AG04449 (cell line): ENCODE results near the gene UBE2N.
A peak's percentile ranks its signal among the peaks of the same experiment; 100 is the strongest.

Source experiments
- CTCF ChIA-PET: fragments of 350-600 bp; formaldehyde crosslinking; extraction: SDS; loops from one replicate; lab custom pipeline; 2021; ENCODE audit warnings: antibody characterized with exemption; lab: Yijun Ruan, JAX
- POLR2A ChIA-PET: fragments of 400-600, 350-600 bp; formaldehyde crosslinking; extraction: SDS; loops from one replicate; lab custom pipeline; 2020; ENCODE audit warnings: antibody characterized with exemption, inconsistent platforms; lab: Yijun Ruan, JAX
- DNase-seq: peaks from one replicate; pipeline ENCODE4 v3.0.0-alpha.2; 2010; ENCODE audit warnings: low read depth, low spot score
- H3K4me3 ChIP-seq: 2 replicates; pipeline ENCODE4 v1.5.1; 2011; ENCODE audit warnings: low read depth, mild to moderate bottlenecking, control low read depth, low read length
- CTCF ChIP-seq: IDR thresholded peaks from one replicate; pipeline ENCODE4 v1.5.1; 2011; ENCODE audit warnings: mild to moderate bottlenecking, moderate library complexity, low read length, control low read depth, inconsistent platforms; ENCODE audit not compliant: insufficient read depth; ENCODE audit errors: missing control alignments

The UBE2N gene

GRCh38 chr12:93449277-93449676, 7.5 kb upstream of the UBE2N start:
- H3K4me3 ChIP-seq: no peak overlapping the region
- ChIA-PET CTCF (interaction anchor here (1.0 kb wide), 1 partner anchor 18 kb away, joined by 4 read pairs; the partner anchor contains the start of gene MRPL42), POLR2A (no interaction called here)
- no peak for TF ChIP-seq CTCF
- no peak for DNase-seq

- no peak for DNase-seq
- ChIA-PET CTCF (no interaction called here), POLR2A (no interaction called here)
- no peak for TF ChIP-seq CTCF
- no peak overlapping the region for H3K4me3 ChIP-seq
These were observed 7.0 kb upstream of the UBE2N start for GRCh38 chr12:93448796-93449195.

- POLR2A ChIA-PET: no interaction called here
These were observed 6.0 kb upstream of the UBE2N start for GRCh38 chr12:93447555-93448290.

GRCh38 chr12:93443576-93443975, 1.8 kb upstream of the UBE2N start:
- no peak for TF ChIP-seq CTCF
- POLR2A ChIA-PET: no interaction called here
- no peak overlapping the region for H3K4me3 ChIP-seq
- DNase-seq: no peak
- CTCF ChIA-PET: interaction anchor here (1.3 to 3.2 kb wide), 3 partner anchors 10 to 658 kb away, joined by 3 to 14 read pairs (median 10); partner anchors contain the start of gene MRPL42

More at GRCh38 chr12:93447555-93448290, 6.0 kb upstream of the UBE2N start:
- CTCF ChIA-PET: no interaction called here
- H3K4me3 ChIP-seq: no peak overlapping the region
- TF ChIP-seq CTCF: no peak
- no peak for DNase-seq

GRCh38 chr12:93442411-93443340, 929 bp upstream of the UBE2N start:
- CTCF ChIA-PET: interaction anchor here (1.1 to 3.2 kb wide), 6 partner anchors 9 to 659 kb away, joined by 3 to 14 read pairs (median 4); partner anchors contain the start of gene MRPL42
- POLR2A ChIA-PET: interaction anchor here (0.6 kb wide), 1 partner anchor 23 kb away, joined by 3 read pairs; no protein-coding TSS in a partner anchor

More at GRCh38 chr12:93442411-93443340, 929 bp upstream of the UBE2N start:
- DNase-seq: no peak
- no peak for TF ChIP-seq CTCF
- H3K4me3 ChIP-seq: peak overlapping the region; percentile 79
